ENCODE results near the gene CAPZA1.

The CAPZA1 gene

GRCh38 chr1:112672842-112673241, 53.2 kb downstream of the CAPZA1 start:
- Histone ChIP-seq H3K36me3 (ENCODE audit: insufficient read depth, insufficient read length, low read length) (peaks cover 41% of the 10 kb centered on the region), H3K9ac (ENCODE audit: insufficient read length, low read depth) (no peak overlapping the region), H3K4me1 (ENCODE audit: insufficient read depth, insufficient read length) (no peaks in the 10 kb centered on the region), H3K27me3 (ENCODE audit: insufficient read depth, insufficient read length) (peaks cover 7% of the 10 kb centered on the region), H3K9me3 (ENCODE audit: insufficient read depth, low read length) (no peaks in the 10 kb centered on the region), H3K4me3 (ENCODE audit: insufficient read length, low read depth) (no peak overlapping the region)
- no peak for DNase-seq (ENCODE audit: low read depth, low spot score)
- no peak for TF ChIP-seq SUZ12 (IDR thresholded peaks at IDR 0.05; ENCODE audit: extremely low read depth, insufficient read depth, insufficient read length)
- no peak for TF ChIP-seq ZNF274 (IDR thresholded peaks at IDR 0.05; ENCODE audit: low read depth, low read length)
- TF ChIP-seq YY1 (IDR thresholded peaks at IDR 0.05; ENCODE audit: insufficient read depth, insufficient read length), result no peak

DNA sequence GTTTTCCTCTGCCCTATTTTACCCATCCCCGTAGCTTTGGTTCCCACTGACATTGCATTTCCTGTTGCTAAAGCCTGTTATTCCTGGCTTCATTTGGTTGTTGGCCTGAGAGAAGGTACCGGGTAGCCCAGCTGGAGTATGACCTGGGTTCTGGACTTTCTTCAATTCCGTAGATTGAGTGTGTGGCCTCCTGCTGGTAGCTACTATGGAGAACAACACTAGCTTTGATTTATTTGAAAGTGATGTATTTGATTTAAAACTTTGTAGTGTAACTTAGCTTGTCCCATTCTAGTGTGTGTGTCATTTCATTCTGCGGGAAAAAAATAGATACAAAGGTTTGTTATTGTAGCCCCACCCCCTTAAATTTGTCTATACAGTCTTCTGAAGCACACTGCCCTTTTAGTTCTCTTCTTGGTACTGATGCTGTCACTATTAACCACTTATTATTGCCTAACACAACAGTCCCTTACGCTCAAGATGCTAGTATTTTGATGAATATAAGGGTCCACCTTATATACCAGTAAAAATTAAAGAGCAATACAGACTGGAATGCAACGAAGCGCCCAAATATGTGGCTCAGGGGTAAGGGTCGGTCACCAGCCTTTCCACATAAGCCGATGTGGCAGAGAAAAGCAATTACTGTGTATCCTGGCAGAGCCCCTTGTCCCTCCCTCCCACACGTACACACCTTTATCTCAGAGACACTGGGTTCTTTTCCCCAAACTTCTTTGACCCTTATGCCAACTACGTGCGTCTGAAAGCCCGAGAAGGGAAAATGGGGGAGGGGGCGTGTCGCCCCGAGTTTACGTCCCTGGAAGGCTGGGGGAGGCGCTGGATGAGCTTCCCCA, 54.2 kb downstream of the CAPZA1 start:
- peaks cover 7% of the 10 kb centered on the region for H3K27me3 ChIP-seq (ENCODE audit: insufficient read depth, insufficient read length)
- TF ChIP-seq YY1 (IDR thresholded peaks at IDR 0.05; ENCODE audit: insufficient read depth, insufficient read length) (no peak), SUZ12 (IDR thresholded peaks at IDR 0.05; ENCODE audit: extremely low read depth, insufficient read depth, insufficient read length) (no peak), ZNF274 (IDR thresholded peaks at IDR 0.05; ENCODE audit: low read depth, low read length) (no peak)
- no peak for DNase-seq (ENCODE audit: low read depth, low spot score)
- peaks cover 34% of the 10 kb centered on the region for H3K36me3 ChIP-seq (ENCODE audit: insufficient read depth, insufficient read length, low read length)
- H3K4me1 ChIP-seq (ENCODE audit: insufficient read depth, insufficient read length), result no peaks in the 10 kb centered on the region
- peak overlapping the region; percentile 77 for H3K4me3 ChIP-seq (ENCODE audit: insufficient read length, low read depth)
- H3K9me3 ChIP-seq (ENCODE audit: insufficient read depth, low read length), result no peaks in the 10 kb centered on the region
- peak overlapping the region; percentile 91 for H3K9ac ChIP-seq (ENCODE audit: insufficient read length, low read depth)

GRCh38 chr1:112674440-112674985, 54.9 kb downstream of the CAPZA1 start, which contains the start of gene MOV10:
TSS of gene MOV10 (plus strand) at chr1:112674659. CDS start at chr1:112674913, 254 bp downstream.
- Histone ChIP-seq H3K4me3 (ENCODE audit: insufficient read length, low read depth) (peak within 1 kb of the TSS; percentile 77), H3K9ac (ENCODE audit: insufficient read length, low read depth) (peak within 1 kb of the TSS; percentile 91), H3K27me3 (ENCODE audit: insufficient read depth, insufficient read length) (peaks cover 7% of the 10 kb centered on the region), H3K36me3 (ENCODE audit: insufficient read depth, insufficient read length, low read length) (peaks cover 27% of the 10 kb centered on the region), H3K4me1 (ENCODE audit: insufficient read depth, insufficient read length) (no peaks in the 10 kb centered on the region), H3K9me3 (ENCODE audit: insufficient read depth, low read length) (no peaks in the 10 kb centered on the region)
- no peak for TF ChIP-seq SUZ12 (IDR thresholded peaks at IDR 0.05; ENCODE audit: extremely low read depth, insufficient read depth, insufficient read length)
- no peak for TF ChIP-seq ZNF274 (IDR thresholded peaks at IDR 0.05; ENCODE audit: low read depth, low read length)
- TF ChIP-seq YY1 (IDR thresholded peaks at IDR 0.05; ENCODE audit: insufficient read depth, insufficient read length), result no peak
- peak; percentile 68 for DNase-seq (ENCODE audit: low read depth, low spot score)

DNA sequence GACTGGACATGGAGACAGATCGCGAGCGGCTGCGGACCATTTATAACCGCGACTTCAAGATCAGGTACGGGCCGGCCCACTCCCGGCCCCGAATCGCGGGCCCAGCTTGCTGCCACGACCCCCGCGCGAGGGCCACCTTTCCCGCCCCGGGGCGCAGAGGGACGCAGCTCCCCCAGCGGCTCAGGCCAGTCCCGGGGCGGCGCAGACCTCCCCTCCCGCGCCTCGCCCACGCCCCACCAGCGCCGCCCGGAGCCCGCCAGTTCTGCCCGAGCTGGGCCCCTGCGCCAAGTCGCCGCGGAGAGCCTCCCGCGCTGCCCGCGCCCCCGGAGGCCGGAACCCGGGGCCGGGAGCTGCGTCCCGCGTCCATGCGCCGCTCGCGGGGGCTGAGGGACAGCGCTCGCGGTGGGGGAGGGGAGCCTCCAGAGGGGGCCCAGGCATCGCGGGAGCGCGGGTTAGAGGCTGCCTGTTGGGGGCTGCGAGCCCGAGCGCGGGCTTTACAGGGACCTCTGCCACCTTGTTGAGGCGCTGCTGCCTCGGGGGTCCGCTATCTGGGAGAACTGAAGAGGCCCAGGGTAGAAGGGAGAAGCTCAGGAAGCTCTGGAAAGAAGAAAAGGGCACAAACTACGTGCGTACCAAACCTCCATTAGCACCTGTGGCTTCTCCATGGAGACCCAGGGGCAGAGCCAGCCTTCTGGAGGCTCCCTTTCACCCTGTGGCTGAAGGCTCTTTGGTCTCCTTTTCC, 55.5 kb downstream of the CAPZA1 start:
- TF ChIP-seq ZNF274 (IDR thresholded peaks at IDR 0.05; ENCODE audit: low read depth, low read length) (no peak), YY1 (IDR thresholded peaks at IDR 0.05; ENCODE audit: insufficient read depth, insufficient read length) (no peak), SUZ12 (IDR thresholded peaks at IDR 0.05; ENCODE audit: extremely low read depth, insufficient read depth, insufficient read length) (no peak)
- DNase-seq (ENCODE audit: low read depth, low spot score), result no peak
- no peaks in the 10 kb centered on the region for H3K9me3 ChIP-seq (ENCODE audit: insufficient read depth, low read length)
- H3K36me3 ChIP-seq (ENCODE audit: insufficient read depth, insufficient read length, low read length), result peaks cover 21% of the 10 kb centered on the region
- no peaks in the 10 kb centered on the region for H3K4me1 ChIP-seq (ENCODE audit: insufficient read depth, insufficient read length)
- peak overlapping the region; percentile 91 for H3K9ac ChIP-seq (ENCODE audit: insufficient read length, low read depth)
- peak overlapping the region; percentile 77 for H3K4me3 ChIP-seq (ENCODE audit: insufficient read length, low read depth)
- peaks cover 7% of the 10 kb centered on the region for H3K27me3 ChIP-seq (ENCODE audit: insufficient read depth, insufficient read length)

DNA sequence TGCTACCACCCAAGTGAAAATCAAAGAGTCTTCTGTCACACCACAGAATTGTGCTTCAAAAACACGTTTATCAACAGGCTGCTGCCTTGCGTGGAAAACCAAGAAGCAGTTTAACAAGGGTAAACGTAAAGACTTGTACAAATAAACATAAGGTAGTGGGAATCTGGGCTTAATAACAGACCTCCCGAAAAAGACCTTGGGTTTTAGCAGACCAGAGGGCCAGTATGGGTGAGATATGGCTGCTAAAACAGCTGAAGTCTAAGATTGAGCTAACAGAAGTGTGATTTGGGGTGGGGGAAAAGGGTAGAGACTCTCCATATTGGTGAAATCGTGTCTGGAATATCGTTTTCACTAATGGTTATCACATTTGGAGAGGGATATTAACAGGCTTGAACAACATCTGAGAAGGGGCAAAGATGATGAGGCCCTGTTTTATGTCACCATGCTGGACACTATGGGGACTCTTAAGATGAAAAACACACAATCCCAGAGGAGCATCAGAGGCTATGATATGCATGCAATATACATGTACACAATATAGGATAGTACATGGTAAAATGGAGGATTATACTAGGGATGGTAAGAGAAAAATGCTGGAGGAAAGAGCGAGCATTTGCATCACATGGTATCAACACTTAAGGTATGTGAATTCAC, 56.2 kb downstream of the CAPZA1 start:
- Histone ChIP-seq H3K9me3 (ENCODE audit: insufficient read depth, low read length) (no peaks in the 10 kb centered on the region), H3K4me3 (ENCODE audit: insufficient read length, low read depth) (peak overlapping the region; percentile 77), H3K9ac (ENCODE audit: insufficient read length, low read depth) (peak overlapping the region; percentile 91), H3K27me3 (ENCODE audit: insufficient read depth, insufficient read length) (peaks cover 7% of the 10 kb centered on the region), H3K36me3 (ENCODE audit: insufficient read depth, insufficient read length, low read length) (peaks cover 15% of the 10 kb centered on the region), H3K4me1 (ENCODE audit: insufficient read depth, insufficient read length) (no peaks in the 10 kb centered on the region)
- no peak for TF ChIP-seq YY1 (IDR thresholded peaks at IDR 0.05; ENCODE audit: insufficient read depth, insufficient read length)
- no peak for TF ChIP-seq SUZ12 (IDR thresholded peaks at IDR 0.05; ENCODE audit: extremely low read depth, insufficient read depth, insufficient read length)
- no peak for TF ChIP-seq ZNF274 (IDR thresholded peaks at IDR 0.05; ENCODE audit: low read depth, low read length)
- DNase-seq (ENCODE audit: low read depth, low spot score), result no peak

DNA sequence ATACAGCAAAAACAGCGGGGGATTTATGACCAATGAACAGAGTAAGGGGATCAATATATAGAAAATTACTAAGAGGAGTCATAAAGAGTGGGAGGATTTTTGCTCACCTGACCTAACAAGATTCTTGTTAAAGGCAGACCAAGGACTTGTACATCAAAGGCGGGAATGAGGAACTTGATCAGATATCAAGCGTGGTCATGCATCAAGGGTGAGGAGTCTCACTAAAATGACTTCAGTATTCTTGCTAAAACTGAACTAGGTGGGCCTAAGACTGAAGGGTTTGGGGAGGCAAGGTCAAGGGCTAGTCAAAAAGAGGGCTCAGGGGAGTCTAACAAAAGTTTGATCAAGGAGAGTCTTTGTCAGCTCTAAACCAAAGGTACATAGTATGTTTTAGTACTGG, 56.9 kb downstream of the CAPZA1 start:
- TF ChIP-seq ZNF274 (IDR thresholded peaks at IDR 0.05; ENCODE audit: low read depth, low read length) (no peak), SUZ12 (IDR thresholded peaks at IDR 0.05; ENCODE audit: extremely low read depth, insufficient read depth, insufficient read length) (no peak), YY1 (IDR thresholded peaks at IDR 0.05; ENCODE audit: insufficient read depth, insufficient read length) (no peak)

More for the DNA sequence above, 56.9 kb downstream of the CAPZA1 start:
- no peak for DNase-seq (ENCODE audit: low read depth, low spot score)
- Histone ChIP-seq H3K4me1 (ENCODE audit: insufficient read depth, insufficient read length) (no peaks in the 10 kb centered on the region), H3K27me3 (ENCODE audit: insufficient read depth, insufficient read length) (peaks cover 7% of the 10 kb centered on the region), H3K4me3 (ENCODE audit: insufficient read length, low read depth) (no peak overlapping the region), H3K36me3 (ENCODE audit: insufficient read depth, insufficient read length, low read length) (peaks cover 17% of the 10 kb centered on the region), H3K9me3 (ENCODE audit: insufficient read depth, low read length) (no peaks in the 10 kb centered on the region), H3K9ac (ENCODE audit: insufficient read length, low read depth) (no peak overlapping the region)
